Measurements from ENCODE around the gene CHCHD3.

DNA sequence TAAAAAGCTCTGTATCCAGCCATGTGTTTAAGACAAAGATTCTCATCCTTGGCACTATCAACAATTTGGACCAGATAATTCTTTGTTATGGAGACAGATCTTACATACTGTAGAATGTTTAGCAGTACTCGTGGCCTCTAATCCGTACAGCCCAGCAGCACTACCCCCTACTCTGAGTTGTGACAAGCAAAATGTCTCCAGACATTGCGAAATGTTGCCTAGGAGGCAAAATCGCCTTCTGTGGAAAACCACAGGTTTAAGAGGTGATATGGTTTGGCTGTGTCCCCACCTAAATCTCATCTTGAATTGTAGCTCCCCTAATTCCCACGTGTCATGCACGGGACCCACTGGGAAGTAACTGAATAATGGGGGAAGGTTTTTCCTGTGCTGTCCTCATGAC is 186.7 kb downstream of the CHCHD3 start:
- TF ChIP-seq, protein P1, sequence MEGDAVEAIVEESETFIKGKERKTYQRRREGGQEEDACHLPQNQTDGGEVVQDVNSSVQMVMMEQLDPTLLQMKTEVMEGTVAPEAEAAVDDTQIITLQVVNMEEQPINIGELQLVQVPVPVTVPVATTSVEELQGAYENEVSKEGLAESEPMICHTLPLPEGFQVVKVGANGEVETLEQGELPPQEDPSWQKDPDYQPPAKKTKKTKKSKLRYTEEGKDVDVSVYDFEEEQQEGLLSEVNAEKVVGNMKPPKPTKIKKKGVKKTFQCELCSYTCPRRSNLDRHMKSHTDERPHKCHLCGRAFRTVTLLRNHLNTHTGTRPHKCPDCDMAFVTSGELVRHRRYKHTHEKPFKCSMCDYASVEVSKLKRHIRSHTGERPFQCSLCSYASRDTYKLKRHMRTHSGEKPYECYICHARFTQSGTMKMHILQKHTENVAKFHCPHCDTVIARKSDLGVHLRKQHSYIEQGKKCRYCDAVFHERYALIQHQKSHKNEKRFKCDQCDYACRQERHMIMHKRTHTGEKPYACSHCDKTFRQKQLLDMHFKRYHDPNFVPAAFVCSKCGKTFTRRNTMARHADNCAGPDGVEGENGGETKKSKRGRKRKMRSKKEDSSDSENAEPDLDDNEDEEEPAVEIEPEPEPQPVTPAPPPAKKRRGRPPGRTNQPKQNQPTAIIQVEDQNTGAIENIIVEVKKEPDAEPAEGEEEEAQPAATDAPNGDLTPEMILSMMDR (IDR thresholded peaks at IDR 0.05) = no peak
- TF ChIP-seq POLR2AphosphoS5 (IDR thresholded peaks at IDR 0.05) = no peak
- no peak for TF ChIP-seq POLR2A (IDR thresholded peaks at IDR 0.05)
- no peak for TF ChIP-seq EP300 (IDR thresholded peaks at IDR 0.05)
